Left ventricle myocardium inferior (tissue), 1 donor: ENCODE results near the gene ZNF425. TPM values are rescaled to one million over a fixed set of nuclear protein-coding genes. Genes with fewer than 3 reads are reported as not detected.
"Not testable (repeated sequence)": the region's sequence is repeated elsewhere in the genome, so short reads cannot be mapped to it uniquely, and the experiment has no call there.

Experiments used
- DNase-seq: peaks from one replicate; pipeline ENCODE4 v3.0.0-alpha.2; 2020
- H3K27ac ChIP-seq: fragments of 200-600 bp; replicated peaks from 2 replicates; pipeline ENCODE4 v1.8.0; 2021
- H3K27me3 ChIP-seq: fragments of 200-600 bp; 2 replicates; pipeline ENCODE4 v1.8.0; 2021; ENCODE audit warnings: low read depth
- H3K36me3 ChIP-seq: fragments of 200-600 bp; 2 replicates; pipeline ENCODE4 v1.8.0; 2021
- H3K4me1 ChIP-seq: fragments of 200-600 bp; 2 replicates; pipeline ENCODE4 v1.8.0; 2021
- H3K4me3 ChIP-seq: fragments of 200-600 bp; 2 replicates; pipeline ENCODE4 v1.8.0; 2021; ENCODE audit warnings: mild to moderate bottlenecking, moderate library complexity
- H3K9me3 ChIP-seq: fragments of 200-600 bp; replicated peaks from 2 replicates; pipeline ENCODE4 v1.8.0; 2021
- CTCF ChIP-seq: fragments of 200-600 bp; IDR thresholded peaks from 2 replicates; pipeline ENCODE4 v1.8.0; 2021; ENCODE audit warnings: antibody characterized with exemption, mild to moderate bottlenecking, borderline replicate concordance
- intact Hi-C: fragments of 100-400 bp; cut with micrococcal nuclease; formaldehyde crosslinking; loops from one replicate; pipeline ENCODE4 v1.11.0; 2022
- total RNA-seq: library from RNA; stranded (reverse); fragmentation: NEBNext Ultra II Directional; extraction: Animal tissue kit (Norgen Biotek cat#: 25700); gene quantifications from one replicate; pipeline ENCODE4 v1.2.1, GENCODE V29; 2021
- donor health status: DM: no; HTN: yes; CAD: no; lungs with severe emphysema.

ZNF425 gene
- total RNA-seq, 1 donor from 2014 or later = 0.58 TPM

- intact Hi-C loops = no loop called here
- peaks cover 7% of the 10 kb centered on the region for H3K4me1 ChIP-seq
- TF ChIP-seq CTCF = peak; percentile 41
- peak overlapping the region; percentile 72 for H3K27ac ChIP-seq
- H3K9me3 ChIP-seq = no peaks in the 10 kb centered on the region
- H3K36me3 ChIP-seq = peaks cover 47% of the 10 kb centered on the region
- H3K27me3 ChIP-seq = no peaks in the 10 kb centered on the region
- peak; percentile 23 for DNase-seq
- peak overlapping the region; percentile 11 for H3K4me3 ChIP-seq
Measured at GRCh38 chr7:149071641-149072437, 54.3 kb downstream of the ZNF425 start.

GRCh38 chr7:149071182-149071635 lies 54.9 kb downstream of the ZNF425 start:
- intact Hi-C loops = no loop called here
- no peaks in the 10 kb centered on the region for H3K9me3 ChIP-seq
- no peak for DNase-seq
- peaks cover 46% of the 10 kb centered on the region for H3K36me3 ChIP-seq
- peak overlapping the region; percentile 11 for H3K4me3 ChIP-seq
- H3K4me1 ChIP-seq = peaks cover 7% of the 10 kb centered on the region
- no peaks in the 10 kb centered on the region for H3K27me3 ChIP-seq
- no peak for TF ChIP-seq CTCF
- peak overlapping the region; percentile 72 for H3K27ac ChIP-seq

GRCh38 chr7:149070372-149071125 lies 55.6 kb downstream of the ZNF425 start:
- no peak for TF ChIP-seq CTCF
- Histone ChIP-seq H3K27ac (no peak overlapping the region), H3K27me3 (no peaks in the 10 kb centered on the region), H3K36me3 (peaks cover 46% of the 10 kb centered on the region), H3K9me3 (no peaks in the 10 kb centered on the region), H3K4me3 (no peak overlapping the region), H3K4me1 (peaks cover 14% of the 10 kb centered on the region)
- intact Hi-C loops = no loop called here
- no peak for DNase-seq

GRCh38 chr7:149067869-149068268 lies 58.3 kb downstream of the ZNF425 start:
- H3K9me3 ChIP-seq = no peaks in the 10 kb centered on the region
- DNase-seq = no peak
- H3K36me3 ChIP-seq = peaks cover 36% of the 10 kb centered on the region
- no peaks in the 10 kb centered on the region for H3K27me3 ChIP-seq
- H3K4me3 ChIP-seq = no peak overlapping the region
- H3K4me1 ChIP-seq = peaks cover 23% of the 10 kb centered on the region
- intact Hi-C loops = no loop called here
- H3K27ac ChIP-seq = no peak overlapping the region
- no peak for TF ChIP-seq CTCF

- Histone ChIP-seq H3K36me3 (no peaks in the 10 kb centered on the region), H3K27me3 (no peaks in the 10 kb centered on the region), H3K4me3 (no peak overlapping the region), H3K27ac (no peak overlapping the region), H3K4me1 (peaks cover 16% of the 10 kb centered on the region), H3K9me3 (no peaks in the 10 kb centered on the region)
- intact Hi-C loops = no loop called here
- TF ChIP-seq CTCF = no peak
- no peak for DNase-seq
Measured at GRCh38 chr7:149063476-149063875, 62.6 kb downstream of the ZNF425 start.

GRCh38 chr7:149062217-149062899 lies 63.8 kb downstream of the ZNF425 start:
- H3K36me3 ChIP-seq, DNase-seq: not testable (repeated sequence)

More at GRCh38 chr7:149062217-149062899, 63.8 kb downstream of the ZNF425 start:
- H3K27ac ChIP-seq, H3K4me3 ChIP-seq, H3K9me3 ChIP-seq, H3K27me3 ChIP-seq, intact Hi-C loops: not testable (repeated sequence)
- H3K4me1 ChIP-seq = peaks cover 16% of the 10 kb centered on the region
